Measurements from ENCODE around the gene SCP2.

GRCh38 chr1:53015508-53015860 lies 88.4 kb downstream of the SCP2 start:
- TF ChIP-seq, protein P1, sequence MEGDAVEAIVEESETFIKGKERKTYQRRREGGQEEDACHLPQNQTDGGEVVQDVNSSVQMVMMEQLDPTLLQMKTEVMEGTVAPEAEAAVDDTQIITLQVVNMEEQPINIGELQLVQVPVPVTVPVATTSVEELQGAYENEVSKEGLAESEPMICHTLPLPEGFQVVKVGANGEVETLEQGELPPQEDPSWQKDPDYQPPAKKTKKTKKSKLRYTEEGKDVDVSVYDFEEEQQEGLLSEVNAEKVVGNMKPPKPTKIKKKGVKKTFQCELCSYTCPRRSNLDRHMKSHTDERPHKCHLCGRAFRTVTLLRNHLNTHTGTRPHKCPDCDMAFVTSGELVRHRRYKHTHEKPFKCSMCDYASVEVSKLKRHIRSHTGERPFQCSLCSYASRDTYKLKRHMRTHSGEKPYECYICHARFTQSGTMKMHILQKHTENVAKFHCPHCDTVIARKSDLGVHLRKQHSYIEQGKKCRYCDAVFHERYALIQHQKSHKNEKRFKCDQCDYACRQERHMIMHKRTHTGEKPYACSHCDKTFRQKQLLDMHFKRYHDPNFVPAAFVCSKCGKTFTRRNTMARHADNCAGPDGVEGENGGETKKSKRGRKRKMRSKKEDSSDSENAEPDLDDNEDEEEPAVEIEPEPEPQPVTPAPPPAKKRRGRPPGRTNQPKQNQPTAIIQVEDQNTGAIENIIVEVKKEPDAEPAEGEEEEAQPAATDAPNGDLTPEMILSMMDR (IDR thresholded peaks at IDR 0.05), result no peak
- no peak for TF ChIP-seq POLR2A (IDR thresholded peaks at IDR 0.05)
